Endothelial cell of umbilical vein (primary cell): ENCODE measurements around the gene KAT2A.

Experiments
- CTCF ChIP-seq, 2 donors: IDR thresholded peaks; 1 replicate in 1 of 2; 2 replicates in 1 of 2; pipeline ENCODE4 v1.5.1; 2011; ENCODE audit warnings: low read length in 2 of 2, mild to moderate bottlenecking in 2 of 2, moderate library complexity in 2 of 2, control low read depth in 1 of 2, inconsistent platforms in 1 of 2, low read depth in 1 of 2; ENCODE audit not compliant: insufficient read depth in 1 of 2; ENCODE audit errors: extremely low read depth in 1 of 2
- EZH2 ChIP-seq: IDR thresholded peaks from 2 replicates; pipeline ENCODE4 v1.6.1; 2012; ENCODE audit warnings: borderline replicate concordance, low read depth, mild to moderate bottlenecking, moderate library complexity, low read length, inconsistent platforms; ENCODE audit not compliant: severe bottlenecking
- FOS ChIP-seq: IDR thresholded peaks from 2 replicates; pipeline ENCODE4 v1.6.1; 2011; ENCODE audit warnings: mild to moderate bottlenecking, low read length, moderate library complexity, borderline replicate concordance; ENCODE audit not compliant: insufficient read depth
- GATA2 ChIP-seq: IDR thresholded peaks from 2 replicates; pipeline ENCODE4 v1.7.0; 2011; ENCODE audit warnings: low read depth, mild to moderate bottlenecking, moderate library complexity, mixed read lengths, low read length; ENCODE audit not compliant: insufficient read length, insufficient read depth
- POLR2A ChIP-seq: IDR thresholded peaks from 2 replicates; pipeline ENCODE4 v1.6.1; 2012; ENCODE audit warnings: low read depth, mild to moderate bottlenecking, control low read depth, low read length
- POLR2AphosphoS5 ChIP-seq: IDR thresholded peaks from 2 replicates; pipeline ENCODE4 v1.6.1; 2012; ENCODE audit warnings: low read depth, mild to moderate bottlenecking, control low read depth, low read length, moderate library complexity; ENCODE audit not compliant: insufficient read depth
- TF ChIP-seq, protein P1 (sequence below): IDR thresholded peaks from 2 replicates; pipeline ENCODE4 v1.6.1; 2011; ENCODE audit not compliant: insufficient read depth, insufficient read length

DNA sequence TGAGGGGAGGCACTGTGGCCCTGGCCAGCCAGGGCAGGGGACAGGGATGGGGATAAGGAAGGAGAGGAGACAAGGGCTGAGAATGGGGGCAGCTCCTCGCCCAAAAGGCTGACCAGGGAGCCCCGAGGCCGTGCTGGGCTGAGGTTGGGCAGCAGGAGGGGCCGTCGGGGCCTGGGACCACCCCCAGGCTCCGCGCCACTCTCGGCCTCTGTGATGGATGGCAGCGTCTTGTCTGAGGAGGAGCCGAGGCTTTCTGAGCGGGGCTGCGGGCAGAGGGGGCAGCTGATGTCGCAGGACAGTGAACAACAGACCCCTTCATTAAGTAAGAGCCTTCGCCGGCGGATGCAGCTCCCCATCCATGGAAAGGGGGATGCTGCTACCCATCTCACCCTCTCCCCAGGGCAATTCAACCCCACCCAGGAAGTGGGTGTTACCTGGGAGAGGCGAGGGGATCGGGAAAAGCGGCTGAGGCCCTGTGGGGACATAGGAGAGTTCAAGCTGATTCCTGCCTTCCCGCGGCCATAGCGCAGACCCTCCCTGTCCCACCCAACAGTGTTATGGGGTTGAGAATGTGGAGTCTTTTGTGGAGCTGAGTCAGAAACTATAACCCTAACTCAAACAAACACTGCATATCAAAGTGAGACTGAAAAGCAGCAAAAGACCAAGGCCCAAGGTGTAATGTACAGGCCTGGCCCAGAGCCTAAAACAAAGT, 42.7 kb upstream of the KAT2A start:
- TF ChIP-seq, protein P1, sequence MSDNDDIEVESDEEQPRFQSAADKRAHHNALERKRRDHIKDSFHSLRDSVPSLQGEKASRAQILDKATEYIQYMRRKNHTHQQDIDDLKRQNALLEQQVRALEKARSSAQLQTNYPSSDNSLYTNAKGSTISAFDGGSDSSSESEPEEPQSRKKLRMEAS = no peak
- no peak for TF ChIP-seq CTCF (IDR thresholded peaks at IDR 0.05; ENCODE audit: extremely low read depth in 1 of 2, insufficient read depth in 1 of 2, low read depth in 1 of 2, low read length in 2 of 2)
- no peak for TF ChIP-seq POLR2A
- no peak for TF ChIP-seq POLR2AphosphoS5
- no peak for TF ChIP-seq FOS
- TF ChIP-seq EZH2 = no peak
- no peak for TF ChIP-seq GATA2
